Measurements from ENCODE around the gene DLGAP1. TPM values are rescaled to one million over a fixed set of nuclear protein-coding genes. Genes with fewer than 3 reads are reported as not detected.
A peak's percentile ranks its signal among the peaks of the same experiment; 100 is the strongest.

Gene DLGAP1
- total and polyA plus RNA-seq, 2 of the 4 experiments (the other 2 are of a cell fraction) = under 0.01 to 0.09 TPM

DNA sequence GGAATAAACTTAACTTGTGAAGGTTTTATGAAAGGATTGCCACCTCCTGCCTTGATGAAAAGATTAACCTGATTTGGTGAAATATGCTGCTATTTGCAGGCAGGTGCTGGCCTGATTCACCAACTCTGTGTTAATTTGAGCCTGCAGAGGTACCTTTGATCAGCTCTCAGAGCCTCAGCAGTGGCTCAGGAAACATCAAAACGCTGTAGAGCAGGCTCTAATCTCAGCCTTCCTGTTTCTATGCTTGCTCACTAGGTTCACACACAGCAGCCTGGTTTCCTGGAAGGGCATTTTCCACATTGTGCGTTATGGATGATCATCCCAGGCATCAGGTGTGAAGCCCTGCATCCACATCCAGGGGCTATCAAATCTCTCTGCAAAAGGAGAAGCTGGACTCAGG is 988.2 kb downstream of the DLGAP1 start:
- H2AFZ ChIP-seq (replicated peaks; ENCODE audit: low read length, poor library complexity) = peak overlapping the region; percentile 60
- peak overlapping the region; percentile 35; the same call in 1 of the 2 replicates for H3K4ac ChIP-seq (ENCODE audit: low read depth, low read length)
- dilution Hi-C loops (cut with HindIII; ENCODE audit: low sequenced_read_pairs, unreplicated experiment) (no loop called here), in situ Hi-C loops (cut with MboI; ENCODE audit: low sequenced_read_pairs) (no loop called here), intact Hi-C loops (cut with micrococcal nuclease) (no loop called here)
- no peaks in the 10 kb centered on the region for H3K27me3 ChIP-seq (ENCODE audit: control insufficient read depth, insufficient read depth, low read length)
- H3K9ac ChIP-seq (ENCODE audit: low read depth, low read length) = no peak overlapping the region
- no peak overlapping the region for H3K4me2 ChIP-seq (ENCODE audit: low read depth, low read length)
- H2BK20ac ChIP-seq (ENCODE audit: low read depth, low read length) = peak overlapping the region; percentile 23; the same call in 1 of the 2 replicates
- H3K79me1 ChIP-seq (ENCODE audit: low read depth in 1 of 2, low read length in 2 of 2) = peaks cover 0 to 3% of the 10 kb centered on the region in 2 experiments; a peak in 2 of 4 replicates
- no peak overlapping the region for H2AK9ac ChIP-seq (replicated peaks; ENCODE audit: low read depth, low read length, poor library complexity)
- H3K4me1 ChIP-seq (ENCODE audit: control insufficient read depth, insufficient read depth, low read length) = peaks cover 2% of the 10 kb centered on the region
- no peak overlapping the region for H3K18ac ChIP-seq (ENCODE audit: low read depth, low read length)
- H4K8ac ChIP-seq (ENCODE audit: low read depth in 2 of 2, low read length in 2 of 2) = 0 out of 4 replicates have a peak overlapping the region, but pooled peaks of 1 of the 2 experiments have one; percentile 4
- H4K5ac ChIP-seq (ENCODE audit: low read depth, low read length) = no peak overlapping the region
- TF ChIP-seq POLR2A (IDR thresholded peaks at IDR 0.05; ENCODE audit: low read depth, low read length) (no peak), USF2 (IDR thresholded peaks at IDR 0.05; ENCODE audit: low read depth, low read length) (no peak), CHD1 (IDR thresholded peaks at IDR 0.05; ENCODE audit: low read depth, low read length) (no peak), MXI1 (IDR thresholded peaks at IDR 0.05; ENCODE audit: borderline replicate concordance, low read depth, low read length) (no peak), RFX5 (IDR thresholded peaks at IDR 0.05; ENCODE audit: low read depth, low read length) (no peak), CEBPB (IDR thresholded peaks at IDR 0.05; ENCODE audit: low read depth, low read length) (no peak), SMC3 (IDR thresholded peaks at IDR 0.05; ENCODE audit: low read depth, low read length) (no peak), MAZ (IDR thresholded peaks at IDR 0.05; ENCODE audit: borderline replicate concordance, low read depth, low read length) (no peak), RAD21 (IDR thresholded peaks at IDR 0.05; ENCODE audit: low read length) (no peak), FOS (IDR thresholded peaks at IDR 0.05; ENCODE audit: low read depth, low read length) (no peak), RCOR1 (IDR thresholded peaks at IDR 0.05; ENCODE audit: insufficient replicate concordance, low read length) (no peak), BHLHE40 (IDR thresholded peaks at IDR 0.05; ENCODE audit: low read depth, low read length) (no peak)
- TF ChIP-seq, protein P1, sequence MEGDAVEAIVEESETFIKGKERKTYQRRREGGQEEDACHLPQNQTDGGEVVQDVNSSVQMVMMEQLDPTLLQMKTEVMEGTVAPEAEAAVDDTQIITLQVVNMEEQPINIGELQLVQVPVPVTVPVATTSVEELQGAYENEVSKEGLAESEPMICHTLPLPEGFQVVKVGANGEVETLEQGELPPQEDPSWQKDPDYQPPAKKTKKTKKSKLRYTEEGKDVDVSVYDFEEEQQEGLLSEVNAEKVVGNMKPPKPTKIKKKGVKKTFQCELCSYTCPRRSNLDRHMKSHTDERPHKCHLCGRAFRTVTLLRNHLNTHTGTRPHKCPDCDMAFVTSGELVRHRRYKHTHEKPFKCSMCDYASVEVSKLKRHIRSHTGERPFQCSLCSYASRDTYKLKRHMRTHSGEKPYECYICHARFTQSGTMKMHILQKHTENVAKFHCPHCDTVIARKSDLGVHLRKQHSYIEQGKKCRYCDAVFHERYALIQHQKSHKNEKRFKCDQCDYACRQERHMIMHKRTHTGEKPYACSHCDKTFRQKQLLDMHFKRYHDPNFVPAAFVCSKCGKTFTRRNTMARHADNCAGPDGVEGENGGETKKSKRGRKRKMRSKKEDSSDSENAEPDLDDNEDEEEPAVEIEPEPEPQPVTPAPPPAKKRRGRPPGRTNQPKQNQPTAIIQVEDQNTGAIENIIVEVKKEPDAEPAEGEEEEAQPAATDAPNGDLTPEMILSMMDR (conservative IDR thresholded peaks at IDR 0.05; ENCODE audit: low read depth, low read length) = no peak
- TF ChIP-seq, protein P2, sequence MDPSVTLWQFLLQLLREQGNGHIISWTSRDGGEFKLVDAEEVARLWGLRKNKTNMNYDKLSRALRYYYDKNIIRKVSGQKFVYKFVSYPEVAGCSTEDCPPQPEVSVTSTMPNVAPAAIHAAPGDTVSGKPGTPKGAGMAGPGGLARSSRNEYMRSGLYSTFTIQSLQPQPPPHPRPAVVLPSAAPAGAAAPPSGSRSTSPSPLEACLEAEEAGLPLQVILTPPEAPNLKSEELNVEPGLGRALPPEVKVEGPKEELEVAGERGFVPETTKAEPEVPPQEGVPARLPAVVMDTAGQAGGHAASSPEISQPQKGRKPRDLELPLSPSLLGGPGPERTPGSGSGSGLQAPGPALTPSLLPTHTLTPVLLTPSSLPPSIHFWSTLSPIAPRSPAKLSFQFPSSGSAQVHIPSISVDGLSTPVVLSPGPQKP (IDR thresholded peaks at IDR 0.05; ENCODE audit: borderline replicate concordance, low read depth, low read length) = no peak
- H2BK120ac ChIP-seq (ENCODE audit: low read depth, low read length) = no peak overlapping the region; the same call in 1 of the 2 replicates
- ATAC-seq (ENCODE audit: low read depth) (no peak), DNase-seq (no peak)
- no peaks in the 10 kb centered on the region for H4K20me1 ChIP-seq (ENCODE audit: insufficient read depth, low read length)
- H3K36me3 ChIP-seq (ENCODE audit: control insufficient read depth, insufficient read depth, low read length) = 0 out of 2 replicates have a peak, but pooled peaks cover under 1% of the 10 kb centered on the region
- no peak overlapping the region for H3K4me3 ChIP-seq (ENCODE audit: insufficient read depth, low read depth, low read length)
- ChIA-PET POLR2A (ENCODE audit: unreplicated experiment) (interaction anchor here (0.6 to 1.1 kb wide), 2 partner anchors 13 to 192 kb away, joined by 6 read pairs; no protein-coding TSS in a partner anchor), CTCF (interaction anchor here (0.6 to 1.6 kb wide), 5 partner anchors 8 to 1118 kb away, joined by 3 to 9 read pairs (median 4); no protein-coding TSS in a partner anchor)
- no peaks in the 10 kb centered on the region for H3K9me3 ChIP-seq (ENCODE audit: control insufficient read depth, insufficient read depth, low read length)
- peaks cover 5% of the 10 kb centered on the region; the same call in 1 of the 2 replicates for H3K9me1 ChIP-seq (ENCODE audit: insufficient read depth, low read length)
- H3K14ac ChIP-seq (replicated peaks; ENCODE audit: low read depth, low read length) = peak overlapping the region; percentile 35; the same call in 1 of the 2 replicates
- H2AK5ac ChIP-seq (ENCODE audit: low read depth, low read length) = peak overlapping the region; percentile 47; the same call in 1 of the 2 replicates
- peak overlapping the region; percentile 28; the same call in 1 of the 2 replicates for H3K23ac ChIP-seq (ENCODE audit: low read depth, low read length)
- peak overlapping the region; percentile 44; the same call in 1 of the 3 replicates for H2BK15ac ChIP-seq (ENCODE audit: low read depth, low read length)
- no peak overlapping the region for H3K56ac ChIP-seq (ENCODE audit: extremely low read depth, insufficient read depth, low read length)
- WGBS, 2 experiments (ENCODE audit: extremely low coverage in 2 of 2, insufficient read length in 1 of 2) = 0% methylated on average over 1 of the region's 2 CpGs; no CpG with 5 or more reads in 1 of the 2 experiments
- H2BK5ac ChIP-seq (ENCODE audit: low read depth, low read length, poor library complexity, severe bottlenecking) = no peak overlapping the region
- H4K91ac ChIP-seq (ENCODE audit: insufficient read depth, low read depth, low read length) = no peak overlapping the region
- 0 out of 2 replicates have a peak overlapping the region, but pooled peaks have one; percentile 25 for H3K27ac ChIP-seq (ENCODE audit: insufficient read depth, low read length)
- BruUV-seq (replicated peaks) = no TSS peak
